HG02678 (cell line): ENCODE measurements around the gene HBD.

Source experiments
- ATAC-seq: cut with Tn5 transposase; IDR thresholded peaks from one replicate; pipeline ENCODE4 v1.9.1; 2021; ENCODE audit warnings: mild to moderate bottlenecking, moderate library complexity; ENCODE audit not compliant: unreplicated experiment

Gene HBD

DNA sequence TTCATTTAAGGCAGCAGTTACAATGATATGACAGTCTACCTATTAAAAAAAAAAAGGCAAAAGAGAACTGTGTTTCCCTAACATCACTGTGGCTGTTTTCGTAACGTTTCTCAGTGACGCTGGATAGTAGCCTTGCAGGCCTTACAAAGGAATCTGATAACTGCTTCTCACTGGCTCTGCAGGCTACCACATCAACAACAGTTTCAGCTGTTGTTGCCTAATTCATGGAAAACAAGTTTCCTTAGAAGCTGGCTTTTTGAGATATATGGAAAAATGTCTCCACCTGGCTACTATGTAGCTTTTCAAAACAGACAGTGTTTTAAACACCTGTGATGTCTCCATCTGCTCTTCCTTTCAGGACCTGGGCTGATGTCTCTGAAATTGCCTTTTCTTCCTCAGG is 37.6 kb downstream of the HBD start:
- ATAC-seq: no peak

DNA sequence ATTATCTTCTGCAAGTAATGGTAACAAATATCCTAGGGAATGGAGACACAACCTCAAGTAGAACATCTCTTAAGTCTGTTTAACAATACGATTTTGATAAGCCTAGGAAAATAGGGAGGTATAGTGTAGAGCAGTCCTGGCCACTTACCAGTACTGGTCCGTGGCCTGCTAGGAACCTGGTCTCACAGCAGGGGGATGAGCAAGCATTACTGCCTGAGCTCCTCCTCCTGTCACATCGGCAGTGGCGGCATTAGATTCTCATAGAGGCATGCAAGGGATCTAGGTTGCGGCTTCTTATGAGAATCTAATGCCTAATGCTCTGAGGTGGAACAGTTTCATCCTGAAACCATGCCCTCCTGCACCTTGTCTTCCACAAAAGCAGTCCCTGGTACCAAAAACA is 38.2 kb downstream of the HBD start:
- no peak for ATAC-seq

DNA sequence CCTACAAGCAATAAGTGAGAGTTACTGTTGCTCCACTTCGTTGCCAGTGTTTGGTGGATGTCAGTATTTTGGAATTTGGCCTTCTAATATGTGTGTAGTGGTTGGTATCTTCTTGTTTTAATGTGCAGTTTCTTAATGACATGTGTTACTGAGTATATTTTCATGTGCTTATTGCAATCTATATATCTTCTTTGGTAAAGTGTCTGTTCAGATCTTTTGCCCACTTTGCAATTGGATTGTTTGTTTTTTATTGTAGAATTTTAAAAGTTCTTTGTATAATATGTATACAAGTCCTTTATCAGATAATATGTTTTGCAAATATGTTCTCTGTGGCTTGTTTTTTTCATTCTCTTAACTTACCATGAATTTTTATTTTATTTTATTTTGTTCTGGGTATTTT is 41.5 kb downstream of the HBD start:
- ATAC-seq: no peak

DNA sequence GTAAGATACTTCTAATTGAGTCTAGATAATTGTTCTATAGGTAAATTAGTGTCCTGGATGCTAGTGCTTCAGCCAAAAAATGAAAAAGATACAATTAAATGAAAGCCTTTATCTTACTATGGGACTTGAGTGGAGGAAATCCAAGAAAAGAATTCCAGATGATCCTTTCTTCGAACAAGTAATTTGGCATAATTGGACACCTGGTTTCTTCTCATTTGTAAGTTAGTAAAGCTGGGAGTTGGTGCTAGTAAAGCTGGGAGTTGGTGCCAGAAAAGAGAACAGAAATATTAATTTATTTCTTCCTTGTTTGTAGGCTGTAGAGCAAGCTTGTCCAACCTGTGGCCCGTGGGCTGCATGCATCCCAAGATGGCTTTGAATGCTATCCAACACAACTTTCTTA is 46.1 kb downstream of the HBD start:
- ATAC-seq: no peak
